WTC11 (cell line): Measurements from ENCODE around the gene RGPD6.
"Not testable (repeated sequence)": the region's sequence is repeated elsewhere in the genome, so short reads cannot be mapped to it uniquely, and the experiment has no call there.

Experiments used
- GABPB1 ChIP-seq: sonication (generic); formaldehyde crosslinking; IDR thresholded peaks from 2 replicates; pipeline ENCODE4 v1.8.1; 2023; ENCODE audit warnings: mild to moderate bottlenecking, missing genetic modification reagents
- KAT7 ChIP-seq: sonication (generic); formaldehyde crosslinking; IDR thresholded peaks from 2 replicates; pipeline ENCODE4 v1.8.1; 2023; ENCODE audit warnings: missing genetic modification reagents, mild to moderate bottlenecking, borderline replicate concordance
- NFE2L1 ChIP-seq: sonication (generic); formaldehyde crosslinking; IDR thresholded peaks from 2 replicates; pipeline ENCODE4 v1.8.1; 2023; ENCODE audit warnings: missing genetic modification reagents
- NR2C2 ChIP-seq: sonication (generic); formaldehyde crosslinking; IDR thresholded peaks from 2 replicates; pipeline ENCODE4 v1.8.0; 2022; ENCODE audit warnings: mild to moderate bottlenecking, missing genetic modification reagents
- RELA ChIP-seq: sonication (generic); formaldehyde crosslinking; IDR thresholded peaks from 2 replicates; pipeline ENCODE4 v1.8.1; 2022; ENCODE audit warnings: missing genetic modification reagents, mild to moderate bottlenecking, borderline replicate concordance
- SP1 ChIP-seq: sonication (generic); formaldehyde crosslinking; conservative IDR thresholded peaks from 2 replicates; pipeline ENCODE4 v1.8.1; 2022; ENCODE audit warnings: missing genetic modification reagents
- TEAD4 ChIP-seq: sonication (generic); formaldehyde crosslinking; IDR thresholded peaks from 2 replicates; pipeline ENCODE4 v1.8.0; 2022; ENCODE audit warnings: mild to moderate bottlenecking, missing genetic modification reagents
- ZNF532 ChIP-seq: fragments of 250-450 bp; sonication (Bioruptor Pico); IDR thresholded peaks from 2 replicates; pipeline ENCODE4 v1.9.0; 2021; ENCODE audit warnings: mild to moderate bottlenecking, borderline replicate concordance
- TF ChIP-seq, protein P1 (sequence below): fragments of 200-600 bp; IDR thresholded peaks from 2 replicates; pipeline ENCODE4 v1.8.0; 2022; ENCODE audit warnings: antibody characterized with exemption
- TF ChIP-seq, protein P2 (sequence below): sonication (generic); formaldehyde crosslinking; IDR thresholded peaks from 2 replicates; pipeline ENCODE4 v1.8.1; 2023; ENCODE audit warnings: mild to moderate bottlenecking, missing genetic modification reagents

DNA sequence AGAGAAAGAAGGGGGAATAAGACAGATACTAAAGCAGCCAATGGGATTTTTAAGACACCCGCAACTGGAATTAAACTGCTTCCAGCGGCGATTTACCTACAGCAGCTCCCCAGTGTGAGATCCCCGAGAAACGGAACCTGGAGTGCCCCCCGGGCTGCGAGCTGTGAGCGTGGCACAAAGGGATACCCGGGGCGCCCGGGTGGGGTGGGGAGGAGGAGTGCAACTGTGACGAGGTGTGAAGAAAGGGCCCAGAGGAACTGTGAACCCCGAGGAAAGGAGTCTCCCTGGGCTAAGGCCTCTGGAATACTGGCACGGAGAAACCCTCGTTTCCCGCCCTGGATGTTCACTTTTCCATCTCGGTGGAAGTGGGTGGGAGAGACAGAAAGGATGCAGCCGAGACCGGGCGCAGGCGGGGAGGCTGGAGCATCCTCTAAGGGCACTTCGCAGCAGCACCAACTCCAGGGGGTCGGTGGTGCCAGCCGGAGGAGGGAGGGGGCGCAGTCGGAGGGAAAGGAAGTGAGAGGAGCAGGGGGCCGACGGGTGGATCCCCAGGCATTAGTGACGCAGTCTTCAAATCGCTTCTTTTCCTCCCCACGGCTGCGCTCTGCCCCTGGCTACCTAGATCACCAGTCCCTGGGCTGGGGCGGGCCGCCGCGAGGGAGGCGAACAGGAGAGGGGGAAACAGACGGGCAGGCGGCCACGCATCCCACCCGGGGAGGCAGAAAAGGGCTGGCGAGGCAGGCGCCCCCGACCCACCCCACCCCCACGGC is 33.0 kb upstream of the RGPD6 start:
- TF ChIP-seq NR2C2, NFE2L1, TEAD4, KAT7, ZNF532, GABPB1, SP1, RELA (CRISPR knock-in tag): not testable (repeated sequence)
- TF ChIP-seq, protein P1, sequence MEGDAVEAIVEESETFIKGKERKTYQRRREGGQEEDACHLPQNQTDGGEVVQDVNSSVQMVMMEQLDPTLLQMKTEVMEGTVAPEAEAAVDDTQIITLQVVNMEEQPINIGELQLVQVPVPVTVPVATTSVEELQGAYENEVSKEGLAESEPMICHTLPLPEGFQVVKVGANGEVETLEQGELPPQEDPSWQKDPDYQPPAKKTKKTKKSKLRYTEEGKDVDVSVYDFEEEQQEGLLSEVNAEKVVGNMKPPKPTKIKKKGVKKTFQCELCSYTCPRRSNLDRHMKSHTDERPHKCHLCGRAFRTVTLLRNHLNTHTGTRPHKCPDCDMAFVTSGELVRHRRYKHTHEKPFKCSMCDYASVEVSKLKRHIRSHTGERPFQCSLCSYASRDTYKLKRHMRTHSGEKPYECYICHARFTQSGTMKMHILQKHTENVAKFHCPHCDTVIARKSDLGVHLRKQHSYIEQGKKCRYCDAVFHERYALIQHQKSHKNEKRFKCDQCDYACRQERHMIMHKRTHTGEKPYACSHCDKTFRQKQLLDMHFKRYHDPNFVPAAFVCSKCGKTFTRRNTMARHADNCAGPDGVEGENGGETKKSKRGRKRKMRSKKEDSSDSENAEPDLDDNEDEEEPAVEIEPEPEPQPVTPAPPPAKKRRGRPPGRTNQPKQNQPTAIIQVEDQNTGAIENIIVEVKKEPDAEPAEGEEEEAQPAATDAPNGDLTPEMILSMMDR = not testable (repeated sequence)
- TF ChIP-seq, protein P2, sequence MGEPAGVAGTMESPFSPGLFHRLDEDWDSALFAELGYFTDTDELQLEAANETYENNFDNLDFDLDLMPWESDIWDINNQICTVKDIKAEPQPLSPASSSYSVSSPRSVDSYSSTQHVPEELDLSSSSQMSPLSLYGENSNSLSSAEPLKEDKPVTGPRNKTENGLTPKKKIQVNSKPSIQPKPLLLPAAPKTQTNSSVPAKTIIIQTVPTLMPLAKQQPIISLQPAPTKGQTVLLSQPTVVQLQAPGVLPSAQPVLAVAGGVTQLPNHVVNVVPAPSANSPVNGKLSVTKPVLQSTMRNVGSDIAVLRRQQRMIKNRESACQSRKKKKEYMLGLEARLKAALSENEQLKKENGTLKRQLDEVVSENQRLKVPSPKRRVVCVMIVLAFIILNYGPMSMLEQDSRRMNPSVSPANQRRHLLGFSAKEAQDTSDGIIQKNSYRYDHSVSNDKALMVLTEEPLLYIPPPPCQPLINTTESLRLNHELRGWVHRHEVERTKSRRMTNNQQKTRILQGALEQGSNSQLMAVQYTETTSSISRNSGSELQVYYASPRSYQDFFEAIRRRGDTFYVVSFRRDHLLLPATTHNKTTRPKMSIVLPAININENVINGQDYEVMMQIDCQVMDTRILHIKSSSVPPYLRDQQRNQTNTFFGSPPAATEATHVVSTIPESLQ (CRISPR knock-in tag) = not testable (repeated sequence)
